CD8-positive, alpha-beta memory T cell (primary cell): ENCODE data around the gene ADGRG1. TPM values are rescaled to one million over a fixed set of nuclear protein-coding genes. Genes with fewer than 3 reads are reported as not detected.

ENCODE experiments used
- CTCF ChIA-PET: fragments of 350-600 bp; sonication (Branson Sonifier 250); formaldehyde crosslinking; loops from one replicate; lab custom pipeline; 2021; ENCODE audit warnings: antibody characterized with exemption; lab: Charles Lee
- POLR2A ChIA-PET: fragments of 350-600 bp; sonication (Branson Sonifier 250); formaldehyde crosslinking; loops from one replicate; lab custom pipeline; 2021; ENCODE audit warnings: antibody characterized with exemption; lab: Charles Lee
- DNase-seq, 5 donors: peaks; one replicate each; pipeline versions ENCODE4 v3.0.0 to v3.0.0-alpha.2; 2020 to 2022; ENCODE audit warnings: mixed read lengths in 1 of 5
- H3K27ac ChIP-seq: one replicate; pipeline ENCODE4 v1.7.0; 2013; ENCODE audit warnings: low read depth, mild to moderate bottlenecking, low read length, moderate library complexity
- H3K27me3 ChIP-seq: 2 replicates; pipeline ENCODE4 v1.7.0; 2013; ENCODE audit warnings: low read length, mild to moderate bottlenecking; ENCODE audit not compliant: insufficient read depth, poor library complexity, severe bottlenecking
- H3K36me3 ChIP-seq: 2 replicates; pipeline ENCODE4 v1.7.0; 2013; ENCODE audit warnings: mild to moderate bottlenecking, low read length, moderate library complexity; ENCODE audit not compliant: insufficient read depth
- H3K4me1 ChIP-seq: 2 replicates; pipeline ENCODE4 v1.7.0; 2013; ENCODE audit warnings: mild to moderate bottlenecking, low read length, moderate library complexity; ENCODE audit not compliant: insufficient read depth
- H3K4me3 ChIP-seq: 2 replicates; pipeline ENCODE4 v1.7.0; 2013; ENCODE audit warnings: mild to moderate bottlenecking, low read length
- H3K9me3 ChIP-seq: 2 replicates; pipeline ENCODE4 v1.7.0; 2013; ENCODE audit warnings: mild to moderate bottlenecking, low read length
- H3K27ac Mint-ChIP-seq, 8 donors: one replicate each; pipeline ENCODE4 v1.8.0; 2020 to 2021; ENCODE audit warnings: mixed read lengths in 8 of 8, mild to moderate bottlenecking in 6 of 8, inconsistent platforms in 3 of 8, moderate library complexity in 3 of 8
- H3K27me3 Mint-ChIP-seq, 2 donors: one replicate each; pipeline ENCODE4 v1.8.0; 2020 to 2021; ENCODE audit warnings: mixed read lengths in 2 of 2, mild to moderate bottlenecking in 1 of 2, moderate library complexity in 1 of 2
- H3K36me3 Mint-ChIP-seq, 3 donors: one replicate each; pipeline ENCODE4 v1.8.0; 2020 to 2021; ENCODE audit warnings: mixed read lengths in 3 of 3, inconsistent platforms in 1 of 3, mild to moderate bottlenecking in 1 of 3
- H3K4me1 Mint-ChIP-seq, 3 donors: one replicate each; pipeline ENCODE4 v1.8.0; 2020 to 2021; ENCODE audit warnings: mixed read lengths in 3 of 3, inconsistent platforms in 1 of 3, mild to moderate bottlenecking in 1 of 3
- H3K4me3 Mint-ChIP-seq, 7 donors: one replicate each; pipeline ENCODE4 v1.8.0; 2020 to 2021; ENCODE audit warnings: mixed read lengths in 7 of 7, mild to moderate bottlenecking in 6 of 7, moderate library complexity in 4 of 7, inconsistent platforms in 2 of 7
- H3K9me3 Mint-ChIP-seq, 5 donors: one replicate each; pipeline ENCODE4 v1.8.0; 2020 to 2022; ENCODE audit warnings: mixed read lengths in 5 of 5, mild to moderate bottlenecking in 3 of 5, moderate library complexity in 2 of 5, inconsistent platforms in 1 of 5
- polyA plus RNA-seq: library from polyadenylated mRNA; unstranded; fragments of 300-500 nt; fragmentation: Illumina TruSeq; gene quantifications from one replicate; pipeline ENCODE4 v1.2.3, GENCODE V29; 2021
- total RNA-seq, 2 experiments: library from RNA; stranded (reverse); gene quantifications; one replicate each; pipeline ENCODE4 v1.2.3, GENCODE V29; 2021

ADGRG1 gene
- total and polyA plus RNA-seq, 3 experiments from 2014 or later = 25.8 to 51.9 (median 29.8) TPM

GRCh38 chr16:57598437-57598836 is 30.0 kb upstream of the ADGRG1 start:
- Histone ChIP-seq H3K4me3 (no peak overlapping the region), H3K27me3 (no peaks in the 10 kb centered on the region), H3K4me1 (peaks cover 45% of the 10 kb centered on the region), H3K27ac (no peak overlapping the region), H3K36me3 (no peaks in the 10 kb centered on the region), H3K9me3 (no peaks in the 10 kb centered on the region)
- H3K36me3 Mint-ChIP-seq = peaks cover 5 to 40% (median 6%) of the 10 kb centered on the region in 3 donors
- H3K4me1 Mint-ChIP-seq = peaks cover 66 to 84% (median 74%) of the 10 kb centered on the region in 3 donors
- DNase-seq = no peak
- H3K27me3 Mint-ChIP-seq = no peaks in the 10 kb centered on the region
- no peak overlapping the region for H3K27ac Mint-ChIP-seq
- ChIA-PET CTCF (interaction anchor here (0.8 to 1.5 kb wide), 4 partner anchors 22 to 302 kb away, joined by 3 to 7 read pairs (median 4); no protein-coding TSS in a partner anchor), POLR2A (interaction anchor here (1.3 kb wide), 1 partner anchor 11 kb away, joined by 6 read pairs; no protein-coding TSS in a partner anchor)
- no peak overlapping the region for H3K4me3 Mint-ChIP-seq
- H3K9me3 Mint-ChIP-seq = peaks cover 6 to 34% (median 15%) of the 10 kb centered on the region in 5 donors

GRCh38 chr16:57600048-57600835 is 28.2 kb upstream of the ADGRG1 start:
- no peaks in the 10 kb centered on the region for H3K27me3 ChIP-seq
- H3K36me3 Mint-ChIP-seq = peaks cover 5 to 39% (median 6%) of the 10 kb centered on the region in 3 donors
- no peaks in the 10 kb centered on the region for H3K36me3 ChIP-seq
- no peak overlapping the region for H3K4me3 ChIP-seq
- peaks cover 45% of the 10 kb centered on the region for H3K4me1 ChIP-seq
- ChIA-PET POLR2A (interaction anchor here (0.6 kb wide), 1 partner anchor 63 kb away, joined by 3 read pairs; no protein-coding TSS in a partner anchor), CTCF (interaction anchor here (0.6 to 5.2 kb wide), 5 partner anchors 10 to 47 kb away, joined by 5 to 42 read pairs (median 37); no protein-coding TSS in a partner anchor)
- no peak for DNase-seq
- peak overlapping the region in 6 of 7 donors; percentile 29 to 80 (median 35) for H3K4me3 Mint-ChIP-seq
- peaks cover 6 to 30% (median 15%) of the 10 kb centered on the region in 5 donors for H3K9me3 Mint-ChIP-seq
- no peak overlapping the region for H3K27ac ChIP-seq
- no peaks in the 10 kb centered on the region for H3K9me3 ChIP-seq
- peak overlapping the region; percentile 52 to 95 (median 90) for H3K27ac Mint-ChIP-seq
- no peaks in the 10 kb centered on the region for H3K27me3 Mint-ChIP-seq
- peaks cover 67 to 80% (median 67%) of the 10 kb centered on the region in 3 donors for H3K4me1 Mint-ChIP-seq

- peaks cover 69 to 83% (median 69%) of the 10 kb centered on the region in 3 donors for H3K4me1 Mint-ChIP-seq
Observed at GRCh38 chr16:57600952-57601580, 27.4 kb upstream of the ADGRG1 start.

GRCh38 chr16:57601801-57602478 is 26.5 kb upstream of the ADGRG1 start:
- H3K27me3 ChIP-seq = no peaks in the 10 kb centered on the region
- H3K27ac ChIP-seq = peak overlapping the region; percentile 43
- H3K4me3 ChIP-seq = no peak overlapping the region
- no peaks in the 10 kb centered on the region for H3K36me3 ChIP-seq
- H3K4me1 Mint-ChIP-seq = peaks cover 67 to 78% (median 73%) of the 10 kb centered on the region in 3 donors
- H3K9me3 Mint-ChIP-seq = peaks cover 0 to 20% (median 8%) of the 10 kb centered on the region in 5 donors
- no peaks in the 10 kb centered on the region for H3K9me3 ChIP-seq
- H3K4me3 Mint-ChIP-seq = peak overlapping the region; percentile 31 to 82 (median 69)
- H3K27me3 Mint-ChIP-seq = no peaks in the 10 kb centered on the region
- H3K36me3 Mint-ChIP-seq = peaks cover 2 to 27% (median 5%) of the 10 kb centered on the region in 3 donors
- H3K4me1 ChIP-seq = peaks cover 45% of the 10 kb centered on the region
- DNase-seq = peak in 3 of 5 donors; percentile 62 to 85 (median 80)
- ChIA-PET POLR2A (interaction anchor here (0.9 to 1.5 kb wide), 5 partner anchors 8 to 65 kb away, joined by 3 to 6 read pairs (median 4); no protein-coding TSS in a partner anchor), CTCF (interaction anchor here (0.8 to 5.2 kb wide), 13 partner anchors 9 to 59 kb away, joined by 3 to 42 read pairs (median 4); partner anchors contain the start of gene ADGRG5)
- peak overlapping the region; percentile 88 to 97 (median 93) for H3K27ac Mint-ChIP-seq

More at GRCh38 chr16:57600952-57601580, 27.4 kb upstream of the ADGRG1 start:
- H3K4me3 Mint-ChIP-seq = peak overlapping the region in 6 of 7 donors; percentile 27 to 76 (median 64)
- H3K27me3 Mint-ChIP-seq = no peaks in the 10 kb centered on the region
- H3K27ac Mint-ChIP-seq = peak overlapping the region; percentile 88 to 97 (median 93)
- no peak for DNase-seq
- CTCF ChIA-PET = interaction anchor here (0.6 to 5.2 kb wide), 10 partner anchors 10 to 58 kb away, joined by 3 to 42 read pairs (median 4); partner anchors contain the start of gene ADGRG5
- Histone ChIP-seq H3K36me3 (no peaks in the 10 kb centered on the region), H3K9me3 (no peaks in the 10 kb centered on the region), H3K27ac (peak overlapping the region; percentile 43), H3K4me1 (peaks cover 45% of the 10 kb centered on the region), H3K4me3 (peak overlapping the region; percentile 43), H3K27me3 (no peaks in the 10 kb centered on the region)
- peaks cover 3 to 33% (median 5%) of the 10 kb centered on the region in 3 donors for H3K36me3 Mint-ChIP-seq
- POLR2A ChIA-PET = interaction anchor here (1.4 to 1.5 kb wide), 3 partner anchors 24 to 64 kb away, joined by 4 to 6 read pairs (median 5); no protein-coding TSS in a partner anchor
- peaks cover 0 to 24% (median 9%) of the 10 kb centered on the region in 5 donors for H3K9me3 Mint-ChIP-seq

DNA sequence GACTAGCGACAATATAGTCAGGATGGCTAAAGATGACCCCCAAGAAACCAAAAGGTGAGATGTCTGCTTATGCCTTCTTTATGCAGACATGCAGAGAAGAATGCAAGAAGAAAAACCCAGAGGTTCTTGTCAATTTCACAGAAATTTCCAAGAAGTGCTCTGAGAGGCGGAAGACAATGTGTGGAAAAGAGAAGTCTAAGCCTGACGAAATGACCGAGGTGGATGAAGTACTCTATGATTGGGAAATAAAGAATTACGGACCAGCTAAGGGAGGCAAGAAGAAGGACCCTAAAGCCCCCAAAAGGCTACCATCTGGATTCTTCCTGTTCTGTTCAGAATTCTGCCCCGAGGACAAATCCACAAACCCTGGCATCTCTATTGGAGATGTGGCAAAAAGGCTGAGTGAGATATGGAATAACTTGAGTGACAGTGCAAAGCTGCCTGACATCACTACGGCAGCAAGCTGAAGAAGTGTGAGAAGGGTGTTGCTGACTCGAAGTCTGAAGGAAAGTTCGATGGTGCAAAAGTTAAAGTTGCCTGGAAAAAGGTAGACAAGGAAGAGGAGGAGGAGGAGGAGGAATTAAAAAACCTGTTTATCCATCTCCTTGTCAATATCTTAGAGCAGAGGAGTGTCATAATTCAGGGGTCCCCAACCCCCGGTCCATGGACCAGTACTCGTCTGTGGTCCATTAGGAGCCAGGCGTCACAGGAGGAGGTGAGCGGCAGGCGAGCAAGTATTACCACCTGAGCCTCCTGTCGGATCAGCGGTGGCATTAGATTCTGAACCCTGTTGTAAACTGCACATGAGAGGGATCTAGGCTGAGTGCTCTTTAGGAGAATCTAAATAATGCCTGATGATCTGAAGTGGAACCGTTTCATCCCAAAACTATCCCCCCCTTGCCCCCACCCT is 25.1 kb upstream of the ADGRG1 start:
- Histone ChIP-seq H3K9me3 (no peaks in the 10 kb centered on the region), H3K27ac (no peak overlapping the region), H3K36me3 (no peaks in the 10 kb centered on the region), H3K4me3 (no peak overlapping the region), H3K27me3 (no peaks in the 10 kb centered on the region), H3K4me1 (peaks cover 45% of the 10 kb centered on the region)
- H3K4me3 Mint-ChIP-seq = peak overlapping the region in 3 of 7 donors; percentile 10 to 61 (median 32)
- no peaks in the 10 kb centered on the region for H3K27me3 Mint-ChIP-seq
- DNase-seq = no peak
- ChIA-PET POLR2A (no interaction called here), CTCF (interaction anchor here (1.3 to 5.2 kb wide), 3 partner anchors 13 to 45 kb away, joined by 3 to 40 read pairs (median 30); no protein-coding TSS in a partner anchor)
- peaks cover 0 to 10% (median under 1%) of the 10 kb centered on the region in 5 donors for H3K9me3 Mint-ChIP-seq
- peak overlapping the region; percentile 74 to 97 (median 92) for H3K27ac Mint-ChIP-seq
- H3K36me3 Mint-ChIP-seq = peaks cover 0 to 13% (median 3%) of the 10 kb centered on the region in 3 donors
- H3K4me1 Mint-ChIP-seq = peaks cover 72 to 85% (median 78%) of the 10 kb centered on the region in 3 donors

DNA sequence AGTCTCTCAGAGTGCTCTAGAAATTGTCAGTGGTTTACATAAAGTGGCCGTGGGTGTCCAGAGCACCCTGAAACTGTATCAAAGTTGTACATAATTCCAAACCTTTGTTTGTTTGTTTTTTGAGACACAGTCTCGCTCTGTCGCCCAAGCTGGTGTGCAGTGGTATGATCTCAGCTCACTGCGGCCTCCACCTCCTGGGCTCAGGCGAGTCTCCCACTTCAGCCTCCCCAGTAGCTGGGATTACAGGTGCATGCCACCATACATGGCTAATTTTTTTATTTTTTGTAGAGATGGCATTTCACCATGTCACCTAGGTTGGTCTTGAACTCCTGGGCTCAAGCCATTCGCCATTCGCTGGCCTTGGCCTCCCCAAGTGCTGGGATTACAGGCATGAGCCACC is 24.3 kb upstream of the ADGRG1 start:
- Histone ChIP-seq H3K27me3 (no peaks in the 10 kb centered on the region), H3K27ac (no peak overlapping the region), H3K4me3 (no peak overlapping the region), H3K36me3 (no peaks in the 10 kb centered on the region), H3K9me3 (no peaks in the 10 kb centered on the region), H3K4me1 (peaks cover 50% of the 10 kb centered on the region)
- no peak for DNase-seq
- Mint-ChIP-seq H3K27me3 (no peaks in the 10 kb centered on the region), H3K4me1 (peaks cover 73 to 90% (median 78%) of the 10 kb centered on the region in 3 donors), H3K27ac (peak overlapping the region in 2 of 8 donors; percentile 60 to 80), H3K36me3 (peaks cover 0 to 6% (median 3%) of the 10 kb centered on the region in 3 donors), H3K9me3 (peaks cover 0 to 5% (median 0%) of the 10 kb centered on the region in 5 donors), H3K4me3 (peak overlapping the region in 1 of 7 donors; percentile 32)
- CTCF ChIA-PET = interaction anchor here (1.3 kb wide), 1 partner anchor 44 kb away, joined by 3 read pairs; no protein-coding TSS in a partner anchor
- POLR2A ChIA-PET = no interaction called here
